ENCODE measurements around the gene FAM13A.

- TF ChIP-seq CTCF (conservative IDR thresholded peaks at IDR 0.05) (no peak), EZH2 (IDR thresholded peaks at IDR 0.05; ENCODE audit: low read depth) (no peak)
These were observed 92.5 kb downstream of the FAM13A start for GRCh38 chr4:88964450-88964849.

Data from PC-9 (cell line).